Parathyroid adenoma (tissue), 2 donors: Measurements from ENCODE around the gene CEP112.

Experiments
- H2AFZ ChIP-seq: fragments of 300-600 bp; sonication (generic); one replicate; pipeline ENCODE4 v1.7.0; 2017; ENCODE audit warnings: antibody characterized with exemption, mild to moderate bottlenecking
- H3K27ac ChIP-seq: fragments of 300-600 bp; sonication (generic); one replicate; pipeline ENCODE4 v1.7.0; 2017
- H3K27me3 ChIP-seq: fragments of 300-600 bp; sonication (generic); one replicate; pipeline ENCODE4 v1.7.0; 2017; ENCODE audit warnings: low read length; ENCODE audit not compliant: control insufficient read depth, insufficient read depth
- H3K36me3 ChIP-seq: fragments of 300-600 bp; sonication (generic); one replicate; pipeline ENCODE4 v1.7.0; 2017; ENCODE audit warnings: low read length; ENCODE audit not compliant: control insufficient read depth, insufficient read depth
- H3K4me1 ChIP-seq: fragments of 300-600 bp; sonication (generic); one replicate; pipeline ENCODE4 v1.7.0; 2017; ENCODE audit warnings: control low read depth
- H3K4me2 ChIP-seq: fragments of 300-600 bp; sonication (generic); one replicate; pipeline ENCODE4 v1.7.0; 2017; ENCODE audit warnings: low read length
- H3K4me3 ChIP-seq: fragments of 300-600 bp; sonication (generic); one replicate; pipeline ENCODE4 v1.7.0; 2017; ENCODE audit warnings: low read depth, low read length
- H3K79me2 ChIP-seq: fragments of 300-600 bp; sonication (generic); one replicate; pipeline ENCODE4 v1.7.0; 2017; ENCODE audit warnings: control low read depth
- H3K9ac ChIP-seq: fragments of 300-600 bp; sonication (generic); one replicate; pipeline ENCODE4 v1.7.0; 2017; ENCODE audit warnings: mild to moderate bottlenecking
- H3K9me3 ChIP-seq: fragments of 300-600 bp; sonication (generic); one replicate; pipeline ENCODE4 v1.7.0; 2017; ENCODE audit warnings: low read length; ENCODE audit not compliant: control insufficient read depth
- CTCF ChIP-seq: fragments of 300-600 bp; sonication (generic); IDR thresholded peaks from one replicate; pipeline ENCODE4 v1.7.0; 2017; ENCODE audit warnings: antibody characterized with exemption, mild to moderate bottlenecking
- donor health status: primary hyperparathyroidism.

The CEP112 gene

GRCh38 chr17:65589321-65589720 is 602.6 kb downstream of the CEP112 start:
- no peak overlapping the region for H3K27ac ChIP-seq
- H3K9ac ChIP-seq = no peak overlapping the region
- no peak overlapping the region for H2AFZ ChIP-seq
- no peak overlapping the region for H3K4me2 ChIP-seq
- H3K79me2 ChIP-seq = no peaks in the 10 kb centered on the region
- no peak for TF ChIP-seq CTCF
- no peaks in the 10 kb centered on the region for H3K36me3 ChIP-seq
- no peaks in the 10 kb centered on the region for H3K27me3 ChIP-seq
- no peaks in the 10 kb centered on the region for H3K9me3 ChIP-seq
- H3K4me3 ChIP-seq = no peak overlapping the region
- H3K4me1 ChIP-seq = peaks cover 6% of the 10 kb centered on the region

GRCh38 chr17:65588181-65588808 is 603.6 kb downstream of the CEP112 start:
- Histone ChIP-seq H3K9me3 (no peaks in the 10 kb centered on the region), H3K79me2 (no peaks in the 10 kb centered on the region), H3K36me3 (no peaks in the 10 kb centered on the region), H2AFZ (no peak overlapping the region), H3K27me3 (no peaks in the 10 kb centered on the region), H3K4me2 (no peak overlapping the region), H3K4me3 (no peak overlapping the region), H3K9ac (no peak overlapping the region), H3K4me1 (peaks cover 6% of the 10 kb centered on the region), H3K27ac (no peak overlapping the region)
- no peak for TF ChIP-seq CTCF

- Histone ChIP-seq H2AFZ (no peak overlapping the region), H3K27ac (no peak overlapping the region), H3K4me2 (no peak overlapping the region), H3K27me3 (no peaks in the 10 kb centered on the region), H3K4me3 (no peak overlapping the region), H3K79me2 (no peaks in the 10 kb centered on the region), H3K36me3 (no peaks in the 10 kb centered on the region), H3K9ac (no peak overlapping the region), H3K9me3 (no peaks in the 10 kb centered on the region), H3K4me1 (peaks cover 6% of the 10 kb centered on the region)
- TF ChIP-seq CTCF = no peak
Observed at GRCh38 chr17:65587534-65588180, 604.3 kb downstream of the CEP112 start.

GRCh38 chr17:65586899-65587298 is 605.0 kb downstream of the CEP112 start:
- H3K4me3 ChIP-seq = no peak overlapping the region
- no peak overlapping the region for H3K4me2 ChIP-seq
- no peaks in the 10 kb centered on the region for H3K9me3 ChIP-seq
- H3K9ac ChIP-seq = no peak overlapping the region
- H3K27me3 ChIP-seq = no peaks in the 10 kb centered on the region
- no peaks in the 10 kb centered on the region for H3K36me3 ChIP-seq
- no peaks in the 10 kb centered on the region for H3K79me2 ChIP-seq
- H3K27ac ChIP-seq = no peak overlapping the region
- no peak overlapping the region for H2AFZ ChIP-seq
- no peak for TF ChIP-seq CTCF
- H3K4me1 ChIP-seq = peaks cover 6% of the 10 kb centered on the region
